ENCODE measurements around the gene LMF1. TPM values are rescaled to one million over a fixed set of nuclear protein-coding genes. Genes with fewer than 3 reads are reported as not detected.

The LMF1 gene
- polyA plus RNA-seq, 3 donors = 5.9 to 14.7 (median 10.6) TPM

DNA sequence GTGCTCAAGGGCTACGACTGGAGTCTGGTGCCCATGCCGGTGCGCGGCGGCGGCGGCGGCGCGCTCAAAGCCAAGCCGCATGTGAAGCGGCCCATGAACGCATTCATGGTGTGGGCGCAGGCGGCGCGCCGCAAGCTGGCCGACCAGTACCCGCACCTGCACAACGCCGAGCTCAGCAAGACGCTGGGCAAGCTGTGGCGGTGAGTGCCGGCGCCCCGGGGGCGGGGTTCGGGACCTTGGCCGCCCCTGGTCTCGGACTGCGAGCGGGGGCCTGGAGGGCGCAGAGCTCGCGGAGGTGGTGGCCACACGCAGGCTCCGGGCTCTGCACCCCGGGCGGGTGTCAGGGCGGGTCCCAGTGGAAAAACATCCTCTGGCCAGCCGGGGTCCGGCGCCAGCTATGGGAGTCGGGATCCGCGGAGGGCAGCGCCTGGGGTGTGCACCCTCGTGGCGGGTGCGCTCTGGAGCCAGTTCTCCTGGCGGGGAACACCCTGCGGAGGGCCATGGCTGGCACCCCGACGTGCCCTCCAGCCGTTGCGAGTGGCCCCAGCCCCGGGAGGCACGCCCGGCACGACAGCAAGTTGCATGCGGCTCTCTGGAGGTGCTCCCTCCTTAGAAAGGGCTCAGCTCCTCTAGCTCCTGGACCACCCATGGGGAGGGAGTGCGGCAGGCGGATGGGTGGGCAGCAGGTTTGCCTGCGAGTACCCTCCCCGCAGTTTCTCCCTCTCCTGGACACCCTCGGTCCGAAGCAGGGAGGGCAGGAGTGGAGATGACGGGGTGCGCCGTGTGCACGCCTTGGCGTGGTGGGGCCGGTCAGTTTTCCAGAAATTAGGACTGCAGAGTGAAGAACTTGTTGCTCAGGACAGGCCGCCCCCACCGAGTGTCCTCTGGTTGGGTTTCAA is 11.6 kb upstream of the LMF1 start:
- Histone ChIP-seq H3K4me3 (replicated peaks in 1 of 3; ENCODE audit: low read depth in 2 of 3, low read length in 3 of 3) (no peak overlapping the region), H2AFZ (ENCODE audit: insufficient read depth, low read depth, low read length, poor library complexity, severe bottlenecking) (no peak overlapping the region), H3K9me3 (replicated peaks in 1 of 2; ENCODE audit: control insufficient read depth in 1 of 2, insufficient read depth in 1 of 2, low read length in 2 of 2) (no peaks in the 10 kb centered on the region), H3K27ac (ENCODE audit: low read depth in 1 of 2, low read length in 2 of 2) (no peak overlapping the region), H3K4me2 (replicated peaks; ENCODE audit: extremely low read depth, low read length, poor library complexity, severe bottlenecking) (peak overlapping the region; percentile 19), H3K9ac (ENCODE audit: insufficient read depth, low read length, poor library complexity, severe bottlenecking) (no peak overlapping the region), H4K20me1 (ENCODE audit: insufficient read depth, low read length) (no peaks in the 10 kb centered on the region), H3K4me1 (ENCODE audit: control insufficient read depth in 1 of 2, insufficient read depth in 2 of 2, low read length in 2 of 2) (no peaks in the 10 kb centered on the region), H3K27me3 (ENCODE audit: control insufficient read depth in 2 of 2, insufficient read depth in 2 of 2, low read length in 2 of 2) (peaks cover 17 to 49% of the 10 kb centered on the region in 2 donors), H3K36me3 (replicated peaks in 1 of 2; ENCODE audit: control insufficient read depth in 1 of 2, insufficient read depth in 2 of 2, low read length in 2 of 2) (no peaks in the 10 kb centered on the region), H3K79me2 (ENCODE audit: insufficient read depth, low read length) (no peaks in the 10 kb centered on the region)
- 20% methylated on average over 76 of the region's 76 CpGs for WGBS (ENCODE audit: insufficient coverage)
- peaks cover 0 to 9% (median 0%) of the 10 kb centered on the region in 7 donors for H3K9me3 Mint-ChIP-seq
- H3K4me3 Mint-ChIP-seq = peak overlapping the region; percentile 31 to 70
- DNase-seq = no peak
- no peak overlapping the region for H3K27ac Mint-ChIP-seq
- H3K27me3 Mint-ChIP-seq (ENCODE audit: low read depth in 3 of 3) = peaks cover 35 to 60% (median 52%) of the 10 kb centered on the region in 3 donors
- TF ChIP-seq, protein P1, sequence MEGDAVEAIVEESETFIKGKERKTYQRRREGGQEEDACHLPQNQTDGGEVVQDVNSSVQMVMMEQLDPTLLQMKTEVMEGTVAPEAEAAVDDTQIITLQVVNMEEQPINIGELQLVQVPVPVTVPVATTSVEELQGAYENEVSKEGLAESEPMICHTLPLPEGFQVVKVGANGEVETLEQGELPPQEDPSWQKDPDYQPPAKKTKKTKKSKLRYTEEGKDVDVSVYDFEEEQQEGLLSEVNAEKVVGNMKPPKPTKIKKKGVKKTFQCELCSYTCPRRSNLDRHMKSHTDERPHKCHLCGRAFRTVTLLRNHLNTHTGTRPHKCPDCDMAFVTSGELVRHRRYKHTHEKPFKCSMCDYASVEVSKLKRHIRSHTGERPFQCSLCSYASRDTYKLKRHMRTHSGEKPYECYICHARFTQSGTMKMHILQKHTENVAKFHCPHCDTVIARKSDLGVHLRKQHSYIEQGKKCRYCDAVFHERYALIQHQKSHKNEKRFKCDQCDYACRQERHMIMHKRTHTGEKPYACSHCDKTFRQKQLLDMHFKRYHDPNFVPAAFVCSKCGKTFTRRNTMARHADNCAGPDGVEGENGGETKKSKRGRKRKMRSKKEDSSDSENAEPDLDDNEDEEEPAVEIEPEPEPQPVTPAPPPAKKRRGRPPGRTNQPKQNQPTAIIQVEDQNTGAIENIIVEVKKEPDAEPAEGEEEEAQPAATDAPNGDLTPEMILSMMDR (IDR thresholded peaks at IDR 0.05) = no peak
- H3K4me1 Mint-ChIP-seq = peaks cover 2% of the 10 kb centered on the region
- no peaks in the 10 kb centered on the region for H3K36me3 Mint-ChIP-seq
- intact Hi-C loops (cut with micrococcal nuclease) = no loop called here

GRCh38 chr16:981695-982144 is 10.9 kb upstream of the LMF1 start, which contains the start of gene SOX8:
Gene SOX8 (plus strand): TSS chr16:981770. CDS start chr16:981923, 153 bp downstream.
- under 1% methylated on average over 80 of the region's 80 CpGs for WGBS (ENCODE audit: insufficient coverage)
- H3K9ac ChIP-seq (ENCODE audit: insufficient read depth, low read length, poor library complexity, severe bottlenecking) = no peak within 1 kb of the TSS
- TF ChIP-seq, protein P1 (IDR thresholded peaks at IDR 0.05) = no peak
- Mint-ChIP-seq H3K27me3 (ENCODE audit: low read depth in 3 of 3) (peaks cover 40 to 61% (median 53%) of the 10 kb centered on the region in 3 donors), H3K9me3 (peaks cover 0 to 9% (median 0%) of the 10 kb centered on the region in 7 donors), H3K4me1 (peaks cover 2% of the 10 kb centered on the region), H3K27ac (no peak within 1 kb of the TSS), H3K4me3 (peak within 1 kb of the TSS; percentile 63 to 90), H3K36me3 (no peaks in the 10 kb centered on the region)
- H3K27ac ChIP-seq (ENCODE audit: low read depth in 1 of 2, low read length in 2 of 2) = no peak within 1 kb of the TSS
- no peaks in the 10 kb centered on the region for H3K36me3 ChIP-seq (replicated peaks in 1 of 2; ENCODE audit: control insufficient read depth in 1 of 2, insufficient read depth in 2 of 2, low read length in 2 of 2)
- no peaks in the 10 kb centered on the region for H4K20me1 ChIP-seq (ENCODE audit: insufficient read depth, low read length)
- peak within 1 kb of the TSS in 1 of 3 experiments; percentile 52 for H3K4me3 ChIP-seq (replicated peaks in 1 of 3; ENCODE audit: low read depth in 2 of 3, low read length in 3 of 3)
- H3K27me3 ChIP-seq (ENCODE audit: control insufficient read depth in 2 of 2, insufficient read depth in 2 of 2, low read length in 2 of 2) = peaks cover 17 to 49% of the 10 kb centered on the region in 2 donors
- no peak within 1 kb of the TSS for H2AFZ ChIP-seq (ENCODE audit: insufficient read depth, low read depth, low read length, poor library complexity, severe bottlenecking)
- peak within 1 kb of the TSS; percentile 50 for H3K4me2 ChIP-seq (replicated peaks; ENCODE audit: extremely low read depth, low read length, poor library complexity, severe bottlenecking)
- intact Hi-C loops (cut with micrococcal nuclease) = no loop called here
- H3K4me1 ChIP-seq (ENCODE audit: control insufficient read depth in 1 of 2, insufficient read depth in 2 of 2, low read length in 2 of 2) = no peaks in the 10 kb centered on the region
- no peak for DNase-seq
- H3K79me2 ChIP-seq (ENCODE audit: insufficient read depth, low read length) = no peaks in the 10 kb centered on the region
- no peaks in the 10 kb centered on the region for H3K9me3 ChIP-seq (replicated peaks in 1 of 2; ENCODE audit: control insufficient read depth in 1 of 2, insufficient read depth in 1 of 2, low read length in 2 of 2)

Data from CD14-positive monocyte (primary cell).